ENCODE data around the gene PRKCA. TPM values are rescaled to one million over a fixed set of nuclear protein-coding genes. Genes with fewer than 3 reads are reported as not detected.

The PRKCA gene
- total and polyA plus RNA-seq, 2 donors (not counting 3 experiments of a cell fraction or from before 2014, with no cell fraction given), result 7.5 to 34.2 TPM

- TF ChIP-seq GATA2 (IDR thresholded peaks at IDR 0.05; ENCODE audit: insufficient read depth, insufficient read length, low read depth, low read length) (no peak), MYC (IDR thresholded peaks at IDR 0.05; ENCODE audit: low read depth, low read length) (no peak), FOS (IDR thresholded peaks at IDR 0.05; ENCODE audit: borderline replicate concordance, insufficient read depth, low read length) (no peak), JUN (IDR thresholded peaks at IDR 0.05; ENCODE audit: borderline replicate concordance, insufficient read depth, insufficient read length, low read depth) (no peak), MAX (IDR thresholded peaks at IDR 0.05; ENCODE audit: insufficient read depth, insufficient read length) (no peak), POLR2AphosphoS5 (IDR thresholded peaks at IDR 0.05; ENCODE audit: insufficient read depth, low read depth, low read length) (no peak), EZH2 (IDR thresholded peaks at IDR 0.05; ENCODE audit: borderline replicate concordance, low read depth, low read length, severe bottlenecking) (no peak), POLR2A (IDR thresholded peaks at IDR 0.05; ENCODE audit: low read depth, low read length) (no peak), CTCF (IDR thresholded peaks at IDR 0.05; ENCODE audit: extremely low read depth in 1 of 2, insufficient read depth in 1 of 2, low read depth in 1 of 2, low read length in 2 of 2) (no peak)
- Histone ChIP-seq H3K4me1 (ENCODE audit: control insufficient read depth, extremely low read depth, insufficient read depth, low read length) (no peaks in the 10 kb centered on the region), H3K9me1 (replicated peaks; ENCODE audit: control insufficient read depth, extremely low read depth, insufficient read depth, low read length) (no peaks in the 10 kb centered on the region), H4K20me1 (replicated peaks; ENCODE audit: control insufficient read depth, extremely low read depth, insufficient read depth, low read length) (no peaks in the 10 kb centered on the region), H3K9me3 (replicated peaks; ENCODE audit: control insufficient read depth, insufficient read depth, low read length) (no peaks in the 10 kb centered on the region), H2AFZ (ENCODE audit: low read depth, low read length) (no peak overlapping the region), H3K4me2 (ENCODE audit: insufficient read depth, low read length) (no peak overlapping the region), H3K4me3 (replicated peaks in 1 of 3; ENCODE audit: insufficient read depth in 1 of 3, low read depth in 1 of 3, low read length in 3 of 3) (no peak overlapping the region), H3K79me2 (ENCODE audit: control insufficient read depth, insufficient read depth, low read length) (no peaks in the 10 kb centered on the region), H3K36me3 (ENCODE audit: control insufficient read depth in 2 of 2, extremely low read depth in 1 of 2, insufficient read depth in 2 of 2, low read length in 2 of 2) (no peaks in the 10 kb centered on the region), H3K27ac (ENCODE audit: insufficient read depth, low read depth, low read length) (no peak overlapping the region), H3K9ac (replicated peaks; ENCODE audit: extremely low read depth, insufficient read depth, low read length) (no peak overlapping the region), H3K27me3 (ENCODE audit: control insufficient read depth in 2 of 2, insufficient read depth in 2 of 2, low read length in 2 of 2) (no peaks in the 10 kb centered on the region)
- BruUV-seq (replicated peaks), result no TSS peak
- DNase-seq (ENCODE audit: low read depth, low spot score) (no peak), FAIRE-seq (no peak)
- ChIA-PET POLR2A (no interaction called here), CTCF (interaction anchor here (1.0 to 1.8 kb wide), 3 partner anchors 10 to 182 kb away, joined by 4 to 8 read pairs (median 4); no protein-coding TSS in a partner anchor)
- intact Hi-C loops (cut with micrococcal nuclease), result no loop called here
- dilution Hi-C loops (cut with MboI; ENCODE audit: extremely low pct_ligation_motif_present, low sequenced_read_pairs), result no loop called here
Observed at GRCh38 chr17:66717641-66718058, 415.2 kb downstream of the PRKCA start.

Data from endothelial cell of umbilical vein (primary cell).